PC-9 (cell line): ENCODE measurements around the gene CD163L1. TPM values are rescaled to one million over a fixed set of nuclear protein-coding genes. Genes with fewer than 3 reads are reported as not detected.

Source experiments
- BruUV-seq: library from RNA; stranded (reverse); fragments of 400-500 nt; replicated peaks from 2 replicates; lab custom pipeline; 2021; lab: Mats Ljungman, UMichigan
- CTCF ChIA-PET: fragments of 300-600 bp; sonication (Branson Sonifier 250); formaldehyde crosslinking; loops from one replicate; lab custom pipeline; 2022; ENCODE audit warnings: antibody characterized with exemption; lab: Charles Lee
- POLR2A ChIA-PET: fragments of 300-600 bp; sonication (Branson Sonifier 250); formaldehyde crosslinking; loops from one replicate; lab custom pipeline; 2022; ENCODE audit warnings: antibody characterized with exemption; ENCODE audit not compliant: unreplicated experiment; lab: Charles Lee
- DNase-seq, 2 experiments: peaks; one replicate each; pipeline versions ENCODE4 v3.0.0 to v3.0.0-alpha.2; 2015 to 2022; ENCODE audit warnings: mixed read lengths in 1 of 2
- H2AFZ ChIP-seq: fragments of 200-600 bp; sonication (generic); 2 replicates; pipeline ENCODE4 v1.8.1; 2017; ENCODE audit warnings: antibody characterized with exemption
- H3F3A ChIP-seq: fragments of 200-600 bp; sonication (generic); 2 replicates; pipeline ENCODE4 v1.8.1; 2017; ENCODE audit warnings: antibody characterized with exemption, mild to moderate bottlenecking, low read depth; ENCODE audit not compliant: insufficient read depth
- H3K27ac ChIP-seq: fragments of 200-600 bp; sonication (generic); 2 replicates; pipeline ENCODE4 v1.6.1; 2016; ENCODE audit warnings: mixed run types
- H3K27me3 ChIP-seq: fragments of 200-600 bp; sonication (generic); 2 replicates; pipeline ENCODE4 v1.6.1; 2016; ENCODE audit warnings: low read depth, mixed run types; ENCODE audit not compliant: insufficient read depth
- H3K36me3 ChIP-seq: fragments of 200-600 bp; sonication (generic); 2 replicates; pipeline ENCODE4 v1.6.1; 2016; ENCODE audit warnings: low read depth, mixed run types
- H3K4me1 ChIP-seq: fragments of 200-600 bp; sonication (generic); replicated peaks from 2 replicates; pipeline ENCODE4 v1.6.1; 2016; ENCODE audit warnings: mixed run types; ENCODE audit not compliant: insufficient read depth
- H3K4me2 ChIP-seq: fragments of 200-600 bp; sonication (generic); 2 replicates; pipeline ENCODE4 v1.6.1; 2017; ENCODE audit warnings: mixed run types
- H3K4me3 ChIP-seq: fragments of 200-600 bp; sonication (generic); 2 replicates; pipeline ENCODE4 v1.6.1; 2016; ENCODE audit warnings: mixed run types
- H3K79me2 ChIP-seq: fragments of 200-600 bp; sonication (generic); 2 replicates; pipeline ENCODE4 v1.6.1; 2017; ENCODE audit warnings: low read depth, mixed run types
- H3K9me2 ChIP-seq: fragments of 200-600 bp; sonication (generic); 2 replicates; pipeline ENCODE4 v1.8.1; 2017; ENCODE audit warnings: mild to moderate bottlenecking; ENCODE audit not compliant: insufficient read depth
- H3K9me3 ChIP-seq: fragments of 200-600 bp; sonication (generic); 2 replicates; pipeline ENCODE4 v1.8.1; 2016; ENCODE audit warnings: low read depth; ENCODE audit not compliant: insufficient read depth
- H4K20me1 ChIP-seq: fragments of 200-600 bp; sonication (generic); 2 replicates; pipeline ENCODE4 v1.8.1; 2017; ENCODE audit not compliant: insufficient read depth
- CTCF ChIP-seq: fragments of 200-600 bp; sonication (generic); conservative IDR thresholded peaks from 2 replicates; pipeline ENCODE4 v1.6.1; 2017; ENCODE audit warnings: mixed run types, antibody characterized with exemption, mild to moderate bottlenecking, moderate library complexity
- EZH2 ChIP-seq: fragments of 200-600 bp; sonication (generic); IDR thresholded peaks from 2 replicates; pipeline ENCODE4 v1.8.0; 2017; ENCODE audit warnings: antibody characterized with exemption, low read depth
- intact Hi-C: fragments of 100-400 bp; cut with micrococcal nuclease; formaldehyde crosslinking; loops from one replicate; pipeline ENCODE4 v1.10.0; 2022; ENCODE audit not compliant: unreplicated experiment
- total RNA-seq: library from RNA; stranded (reverse); gene quantifications from 2 replicates; pipeline ENCODE4 v1.2.3, GENCODE V29; 2021

The CD163L1 gene
- total RNA-seq, 1 experiment from 2014 or later = 69.3 TPM

GRCh38 chr12:7395950-7396349 lies 48.0 kb downstream of the CD163L1 start:
- Histone ChIP-seq H3K27me3 (no peaks in the 10 kb centered on the region), H3K79me2 (no peaks in the 10 kb centered on the region), H3F3A (no peaks in the 10 kb centered on the region), H3K36me3 (no peaks in the 10 kb centered on the region), H3K27ac (no peak overlapping the region), H3K4me1 (no peaks in the 10 kb centered on the region), H3K9me2 (no peaks in the 10 kb centered on the region), H3K9me3 (no peaks in the 10 kb centered on the region), H2AFZ (no peak overlapping the region), H4K20me1 (no peaks in the 10 kb centered on the region), H3K4me3 (no peak overlapping the region), H3K4me2 (no peak overlapping the region)
- intact Hi-C loops = no loop called here
- BruUV-seq = no TSS peak
- ChIA-PET POLR2A (no interaction called here), CTCF (no interaction called here)
- no peak for TF ChIP-seq CTCF
- TF ChIP-seq EZH2 = no peak
- DNase-seq = no peak

- intact Hi-C loops = no loop called here
- CTCF ChIA-PET = no interaction called here
- no peaks in the 10 kb centered on the region for H3K9me3 ChIP-seq
- H2AFZ ChIP-seq = no peak overlapping the region
- no peak overlapping the region for H3K4me3 ChIP-seq
- H3F3A ChIP-seq = no peaks in the 10 kb centered on the region
- H3K79me2 ChIP-seq = no peaks in the 10 kb centered on the region
- no TSS peak for BruUV-seq
- no peak overlapping the region for H3K27ac ChIP-seq
- H3K9me2 ChIP-seq = no peaks in the 10 kb centered on the region
- no peaks in the 10 kb centered on the region for H3K4me1 ChIP-seq
- POLR2A ChIA-PET = no interaction called here
- no peaks in the 10 kb centered on the region for H3K36me3 ChIP-seq
- no peaks in the 10 kb centered on the region for H4K20me1 ChIP-seq
- TF ChIP-seq CTCF (no peak), EZH2 (no peak)
- H3K27me3 ChIP-seq = no peaks in the 10 kb centered on the region
- no peak overlapping the region for H3K4me2 ChIP-seq
- DNase-seq = no peak
Observed at GRCh38 chr12:7387289-7387688, 56.7 kb downstream of the CD163L1 start.

GRCh38 chr12:7383157-7383556 lies 60.8 kb downstream of the CD163L1 start:
- POLR2A ChIA-PET = no interaction called here
- Histone ChIP-seq H4K20me1 (no peaks in the 10 kb centered on the region), H3K79me2 (no peaks in the 10 kb centered on the region), H3K9me3 (no peaks in the 10 kb centered on the region), H3K4me1 (no peaks in the 10 kb centered on the region), H3F3A (no peaks in the 10 kb centered on the region), H3K27me3 (no peaks in the 10 kb centered on the region; the same call in 1 of the 2 replicates), H3K4me3 (no peak overlapping the region), H3K4me2 (no peak overlapping the region), H3K9me2 (no peaks in the 10 kb centered on the region), H2AFZ (no peak overlapping the region), H3K27ac (no peak overlapping the region), H3K36me3 (no peaks in the 10 kb centered on the region)
- DNase-seq = no peak
- CTCF ChIA-PET = no interaction called here
- no TSS peak for BruUV-seq
- no peak for TF ChIP-seq CTCF
- TF ChIP-seq EZH2 = no peak
- intact Hi-C loops = no loop called here
